Activated CD8-positive, alpha-beta memory T cell treated with anti-CD3 and anti-CD28 coated beads for 4 hours (primary cell): Measurements from ENCODE around the gene ZNF878.

Source experiments
- DNase-seq, 2 donors: peaks; one replicate each; pipeline ENCODE4 v3.0.0-alpha.2; 2020; ENCODE audit warnings: low read depth in 2 of 2

ZNF878 gene

GRCh38 chr19:12035220-12036172, 17.3 kb downstream of the ZNF878 start, which contains the start of gene ZNF433:
Gene ZNF433, minus strand, starts transcription at chr19:12035679. Its CDS starts 140 bp downstream, at chr19:12035539.
- DNase-seq, result peak; percentile 39 to 42

GRCh38 chr19:12034620-12035019, 18.1 kb downstream of the ZNF878 start:
- no peak for DNase-seq

- DNase-seq, result no peak
Observed at GRCh38 chr19:12034198-12034597, 18.6 kb downstream of the ZNF878 start.

GRCh38 chr19:12015753-12016116, 37.0 kb downstream of the ZNF878 start:
- DNase-seq, result no peak

- DNase-seq, result no peak
Observed at GRCh38 chr19:12015015-12015752, 37.6 kb downstream of the ZNF878 start.

- DNase-seq, result no peak
Observed at GRCh38 chr19:12000152-12000981, 52.4 kb downstream of the ZNF878 start.

GRCh38 chr19:11995174-11995573, 57.6 kb downstream of the ZNF878 start:
- DNase-seq, result no peak
